HG03342 (cell line): Measurements from ENCODE around the gene PARL.

Source experiments
- ATAC-seq: cut with Tn5 transposase; IDR thresholded peaks from one replicate; pipeline ENCODE4 v1.9.1; 2021; ENCODE audit warnings: mild to moderate bottlenecking, moderate library complexity; ENCODE audit not compliant: unreplicated experiment

The PARL gene

GRCh38 chr3:183862610-183863009 lies 22.1 kb downstream of the PARL start:
- ATAC-seq, result no peak

GRCh38 chr3:183857863-183858262 lies 26.8 kb downstream of the PARL start:
- no peak for ATAC-seq

- no peak for ATAC-seq
Measured at GRCh38 chr3:183854318-183855035, 30.2 kb downstream of the PARL start.

- no peak for ATAC-seq
Measured at GRCh38 chr3:183845608-183846288, 38.9 kb downstream of the PARL start.

- no peak for ATAC-seq
Measured at GRCh38 chr3:183845090-183845489, 39.6 kb downstream of the PARL start.

GRCh38 chr3:183844606-183845005 lies 40.1 kb downstream of the PARL start:
- no peak for ATAC-seq

GRCh38 chr3:183839751-183840150 lies 44.9 kb downstream of the PARL start:
- ATAC-seq, result no peak

- no peak for ATAC-seq
Measured at GRCh38 chr3:183837894-183838293, 46.8 kb downstream of the PARL start.

- no peak for ATAC-seq
Measured at GRCh38 chr3:183837390-183837789, 47.3 kb downstream of the PARL start.

GRCh38 chr3:183833516-183833915 lies 51.2 kb downstream of the PARL start:
- no peak for ATAC-seq

- ATAC-seq, result no peak
Measured at GRCh38 chr3:183830187-183830586, 54.5 kb downstream of the PARL start.

GRCh38 chr3:183829466-183829865 lies 55.2 kb downstream of the PARL start:
- no peak for ATAC-seq

GRCh38 chr3:183828538-183828870 lies 56.2 kb downstream of the PARL start:
- no peak for ATAC-seq

GRCh38 chr3:183827809-183828537 lies 56.7 kb downstream of the PARL start:
- ATAC-seq, result no peak

GRCh38 chr3:183826448-183827250 lies 58.0 kb downstream of the PARL start:
- ATAC-seq, result no peak

GRCh38 chr3:183825456-183826161 lies 59.1 kb downstream of the PARL start, which contains the start of gene MAP6D1:
MAP6D1 (minus strand) TSS chr3:183825577; CDS start chr3:183825547, 30 bp downstream.
- peak; percentile 48 for ATAC-seq

- ATAC-seq, result peak; percentile 26
Measured at GRCh38 chr3:183824761-183825455, 59.8 kb downstream of the PARL start.

- ATAC-seq, result no peak
Measured at GRCh38 chr3:183823963-183824362, 60.7 kb downstream of the PARL start.

GRCh38 chr3:183822631-183823030 lies 62.0 kb downstream of the PARL start:
- ATAC-seq, result no peak

GRCh38 chr3:183819831-183820230 lies 64.8 kb downstream of the PARL start:
- no peak for ATAC-seq
